CD4-positive, alpha-beta T cell (primary cell): ENCODE measurements around the gene UBE2E3. TPM values are rescaled to one million over a fixed set of nuclear protein-coding genes. Genes with fewer than 3 reads are reported as not detected.

ENCODE experiments used
- ATAC-seq: fragments of 200-7000 bp; cut with Tn5 transposase; one replicate; pipeline ENCODE4 v1.10.0; 2022; ENCODE audit warnings: mild to moderate bottlenecking; ENCODE audit not compliant: poor library complexity
- CTCF ChIA-PET: fragments of 350-600 bp; sonication (Branson Sonifier 250); formaldehyde crosslinking; loops from one replicate; lab custom pipeline; 2021; ENCODE audit warnings: antibody characterized with exemption, inconsistent platforms; lab: Charles Lee
- POLR2A ChIA-PET: fragments of 350-600 bp; sonication (Branson Sonifier 250); formaldehyde crosslinking; loops from one replicate; lab custom pipeline; 2021; ENCODE audit warnings: antibody characterized with exemption, inconsistent platforms; lab: Charles Lee
- DNase-seq, 14 experiments: peaks; one replicate each; pipeline ENCODE4 v3.0.0-alpha.2; 2013 to 2020; ENCODE audit warnings: mixed read lengths in 2 of 14
- H3K27ac ChIP-seq, 2 donors: one replicate each; pipeline versions ENCODE4 v1.5.1 to v1.7.0; 2013; ENCODE audit warnings: low read length in 2 of 2, low read depth in 1 of 2, mild to moderate bottlenecking in 1 of 2
- H3K27me3 ChIP-seq, 2 experiments: 1 replicate in 1 of 2; 2 replicates in 1 of 2; pipeline versions ENCODE4 v1.6.1 to v1.7.0; 2013; ENCODE audit warnings: low read length in 2 of 2, control low read depth in 1 of 2, mild to moderate bottlenecking in 1 of 2, moderate library complexity in 1 of 2; ENCODE audit not compliant: insufficient read depth in 2 of 2, control insufficient read depth in 1 of 2
- H3K36me3 ChIP-seq: one replicate; pipeline ENCODE4 v1.6.1; 2013; ENCODE audit warnings: low read length, control low read depth; ENCODE audit not compliant: insufficient read depth
- H3K4me1 ChIP-seq: one replicate; pipeline ENCODE4 v1.6.1; 2013; ENCODE audit warnings: low read length, control low read depth; ENCODE audit not compliant: insufficient read depth
- H3K4me3 ChIP-seq: one replicate; pipeline ENCODE4 v1.5.1; 2013; ENCODE audit warnings: mild to moderate bottlenecking, low read length, moderate library complexity
- H3K9me3 ChIP-seq, 2 experiments: 1 replicate in 1 of 2; 2 replicates in 1 of 2; pipeline versions ENCODE4 v1.6.1 to v1.7.0; 2013; ENCODE audit warnings: low read length in 2 of 2, mild to moderate bottlenecking in 2 of 2, control low read depth in 1 of 2, moderate library complexity in 1 of 2; ENCODE audit not compliant: control insufficient read depth in 1 of 2, insufficient read depth in 1 of 2
- H3K27ac Mint-ChIP-seq: one replicate; pipeline ENCODE4 v1.8.0; 2020; ENCODE audit warnings: mixed read lengths
- H3K27me3 Mint-ChIP-seq: one replicate; pipeline ENCODE4 v1.8.0; 2021; ENCODE audit warnings: mixed read lengths
- H3K36me3 Mint-ChIP-seq: one replicate; pipeline ENCODE4 v1.8.0; 2021; ENCODE audit warnings: low read depth, mixed read lengths
- H3K4me1 Mint-ChIP-seq: one replicate; pipeline ENCODE4 v1.8.0; 2021; ENCODE audit warnings: low read depth, mixed read lengths
- H3K4me3 Mint-ChIP-seq: one replicate; pipeline ENCODE4 v1.8.0; 2020; ENCODE audit warnings: mild to moderate bottlenecking, mixed read lengths
- H3K9me3 Mint-ChIP-seq: one replicate; pipeline ENCODE4 v1.8.0; 2020; ENCODE audit warnings: mixed read lengths
- intact Hi-C, 2 experiments: fragments of 100-400 bp; cut with DNase I in 1 of 2; cut with micrococcal nuclease in 1 of 2; formaldehyde crosslinking; loops; one replicate each; pipeline versions ENCODE4 v1.15.1 to v1.9.0; 2023 to 2025; cut with DNase I, micrococcal nuclease
- total RNA-seq, 174 experiments: library from RNA in 2 of 174; stranded (reverse) in 2 of 174; gene quantifications; one replicate each; pipeline ENCODE4 v1.2.3 and lab custom pipeline; 2021 to 2026
- TF ChIP-seq, protein P1 (sequence below): fragments of 200-600 bp; IDR thresholded peaks from one replicate; pipeline ENCODE4 v1.8.0; 2022; ENCODE audit warnings: antibody characterized with exemption, mild to moderate bottlenecking

Gene UBE2E3
- total RNA-seq, 2 experiments from 2014 or later: 20.5 TPM

DNA sequence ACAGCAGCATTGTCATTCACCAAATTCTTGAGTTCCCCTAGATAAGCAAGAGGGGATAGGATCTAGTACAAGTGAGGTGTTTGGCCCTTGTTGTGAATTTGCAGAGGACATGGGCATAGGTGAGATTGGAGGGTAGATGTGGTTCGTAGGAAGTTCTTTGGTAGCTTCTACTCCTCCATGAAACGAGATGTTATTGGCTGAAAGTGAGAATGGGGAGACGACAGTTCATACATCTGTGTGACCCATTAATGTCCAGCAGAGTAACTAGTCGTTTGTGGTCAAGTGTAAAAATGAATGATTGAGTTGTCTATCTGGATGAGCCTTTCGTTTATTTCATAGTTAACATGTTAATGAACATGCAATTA lies 90.4 kb downstream of the UBE2E3 start:
- ATAC-seq: no peak
- POLR2A ChIA-PET: no interaction called here

DNA sequence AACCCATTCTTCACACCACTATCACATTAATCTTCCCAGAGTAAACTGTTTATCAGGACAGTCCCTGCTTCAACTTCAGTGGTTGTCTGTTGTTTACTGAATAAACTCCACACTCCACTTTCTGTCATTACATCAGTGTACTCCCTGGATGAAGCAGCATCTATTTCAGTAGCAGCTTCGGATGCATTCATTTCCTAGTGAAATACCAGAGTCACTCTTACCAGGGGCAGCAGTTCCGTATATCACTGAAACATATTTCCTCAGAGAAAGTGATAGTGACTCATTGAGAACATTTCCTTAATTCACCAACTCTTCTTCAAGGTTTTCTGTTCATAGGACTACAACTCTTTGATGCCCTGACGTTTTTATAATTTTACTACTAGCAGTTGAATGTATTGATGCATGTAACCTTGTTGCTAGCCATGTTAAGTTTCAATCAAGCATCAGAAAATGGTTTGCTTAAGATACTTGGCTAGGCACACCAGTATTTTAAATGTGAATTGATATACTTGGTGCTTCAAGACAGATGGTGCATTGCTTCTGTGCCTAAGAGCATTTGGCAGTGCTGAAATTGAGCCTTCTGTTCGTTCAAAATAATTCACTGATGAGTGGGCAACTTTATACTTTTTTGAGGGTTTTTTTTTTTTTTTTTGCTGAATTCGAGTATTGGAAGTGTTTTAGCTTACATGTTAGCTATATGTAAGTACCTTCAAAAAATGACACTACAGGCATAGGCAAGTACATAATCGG lies 92.3 kb downstream of the UBE2E3 start:
- H3K9me3 Mint-ChIP-seq: no peaks in the 10 kb centered on the region
- H3K27ac ChIP-seq: no peak overlapping the region
- no peaks in the 10 kb centered on the region for H3K27me3 Mint-ChIP-seq
- no peaks in the 10 kb centered on the region for H3K36me3 ChIP-seq
- no peaks in the 10 kb centered on the region for H3K9me3 ChIP-seq
- ChIA-PET CTCF (no interaction called here), POLR2A (no interaction called here)
- H3K36me3 Mint-ChIP-seq: no peaks in the 10 kb centered on the region
- DNase-seq (peak in 3 of 14 experiments; percentile 6 to 23 (median 18)), ATAC-seq (no peak)
- no peaks in the 10 kb centered on the region for H3K4me1 Mint-ChIP-seq
- intact Hi-C loops: loop anchor here in 1 of 2 experiments (5.0 to 10.0 kb wide), 2 partner anchors 885 to 1002 kb away; no protein-coding TSS in a partner anchor
- H3K27me3 ChIP-seq: no peaks in the 10 kb centered on the region
- H3K4me3 Mint-ChIP-seq: no peak overlapping the region
- H3K4me1 ChIP-seq: no peaks in the 10 kb centered on the region
- no peak overlapping the region for H3K27ac Mint-ChIP-seq
- H3K4me3 ChIP-seq: no peak overlapping the region
- TF ChIP-seq, protein P1, sequence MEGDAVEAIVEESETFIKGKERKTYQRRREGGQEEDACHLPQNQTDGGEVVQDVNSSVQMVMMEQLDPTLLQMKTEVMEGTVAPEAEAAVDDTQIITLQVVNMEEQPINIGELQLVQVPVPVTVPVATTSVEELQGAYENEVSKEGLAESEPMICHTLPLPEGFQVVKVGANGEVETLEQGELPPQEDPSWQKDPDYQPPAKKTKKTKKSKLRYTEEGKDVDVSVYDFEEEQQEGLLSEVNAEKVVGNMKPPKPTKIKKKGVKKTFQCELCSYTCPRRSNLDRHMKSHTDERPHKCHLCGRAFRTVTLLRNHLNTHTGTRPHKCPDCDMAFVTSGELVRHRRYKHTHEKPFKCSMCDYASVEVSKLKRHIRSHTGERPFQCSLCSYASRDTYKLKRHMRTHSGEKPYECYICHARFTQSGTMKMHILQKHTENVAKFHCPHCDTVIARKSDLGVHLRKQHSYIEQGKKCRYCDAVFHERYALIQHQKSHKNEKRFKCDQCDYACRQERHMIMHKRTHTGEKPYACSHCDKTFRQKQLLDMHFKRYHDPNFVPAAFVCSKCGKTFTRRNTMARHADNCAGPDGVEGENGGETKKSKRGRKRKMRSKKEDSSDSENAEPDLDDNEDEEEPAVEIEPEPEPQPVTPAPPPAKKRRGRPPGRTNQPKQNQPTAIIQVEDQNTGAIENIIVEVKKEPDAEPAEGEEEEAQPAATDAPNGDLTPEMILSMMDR: no peak

More for the DNA sequence above, 90.4 kb downstream of the UBE2E3 start:
- Histone ChIP-seq H3K27ac (no peak overlapping the region), H3K9me3 (no peaks in the 10 kb centered on the region), H3K4me1 (no peaks in the 10 kb centered on the region), H3K4me3 (no peak overlapping the region), H3K27me3 (no peaks in the 10 kb centered on the region), H3K36me3 (no peaks in the 10 kb centered on the region)
- CTCF ChIA-PET: interaction anchor here (1.8 kb wide), 1 partner anchor 12 kb away, joined by 6 read pairs; no protein-coding TSS in a partner anchor
- no peaks in the 10 kb centered on the region for H3K27me3 Mint-ChIP-seq
- no peak for DNase-seq
- intact Hi-C loops: loop anchor here in 1 of 2 experiments (5.0 to 10.0 kb wide), 2 partner anchors 886 to 1004 kb away; no protein-coding TSS in a partner anchor
- H3K9me3 Mint-ChIP-seq: no peaks in the 10 kb centered on the region
- H3K4me3 Mint-ChIP-seq: no peak overlapping the region
- H3K4me1 Mint-ChIP-seq: no peaks in the 10 kb centered on the region
- TF ChIP-seq, protein P1: no peak
- no peak overlapping the region for H3K27ac Mint-ChIP-seq
- no peaks in the 10 kb centered on the region for H3K36me3 Mint-ChIP-seq

DNA sequence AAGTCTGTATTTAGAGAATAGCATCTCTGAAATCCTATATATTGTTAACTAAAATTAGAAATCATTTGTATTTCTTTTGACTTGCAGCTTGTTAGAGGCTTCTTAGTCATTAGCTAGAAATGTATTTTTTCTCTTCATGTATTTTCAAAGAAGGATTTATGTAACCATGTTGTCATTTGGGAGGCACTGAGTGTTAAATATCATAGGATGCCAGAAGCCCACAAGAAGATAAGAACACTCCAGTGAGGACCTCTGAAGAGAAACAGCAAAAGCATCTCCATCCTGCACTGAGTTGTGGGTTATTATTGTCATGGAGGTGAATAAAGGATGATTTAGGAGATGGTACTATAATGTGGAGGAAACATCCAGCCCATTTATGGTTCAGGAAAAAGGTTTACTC lies 93.5 kb downstream of the UBE2E3 start:
- no peaks in the 10 kb centered on the region for H3K4me1 Mint-ChIP-seq
- no peak overlapping the region for H3K4me3 Mint-ChIP-seq
- H3K4me1 ChIP-seq: no peaks in the 10 kb centered on the region
- no peak overlapping the region for H3K27ac Mint-ChIP-seq
- DNase-seq (no peak), ATAC-seq (no peak)
- H3K27me3 Mint-ChIP-seq: no peaks in the 10 kb centered on the region
- H3K27ac ChIP-seq: no peak overlapping the region
- intact Hi-C loops: loop anchor here in 1 of 2 experiments (5.0 to 10.0 kb wide), 2 partner anchors 883 to 1001 kb away; no protein-coding TSS in a partner anchor
- no peaks in the 10 kb centered on the region for H3K36me3 Mint-ChIP-seq
- ChIA-PET CTCF (interaction anchor here (1.4 kb wide), 1 partner anchor 641 kb away, joined by 3 read pairs; no protein-coding TSS in a partner anchor), POLR2A (no interaction called here)
- no peak overlapping the region for H3K4me3 ChIP-seq
- H3K27me3 ChIP-seq: no peaks in the 10 kb centered on the region
- H3K9me3 ChIP-seq: no peaks in the 10 kb centered on the region
- TF ChIP-seq, protein P1: no peak
- H3K9me3 Mint-ChIP-seq: no peaks in the 10 kb centered on the region
- no peaks in the 10 kb centered on the region for H3K36me3 ChIP-seq
